Measurements from ENCODE around the gene SLC35G6. TPM values are rescaled to one million over a fixed set of nuclear protein-coding genes. Genes with fewer than 3 reads are reported as not detected.

Gene SLC35G6
- total and polyA plus RNA-seq, 2 of the 13 experiments (the other 11 are each of a cell fraction or from before 2014, with no cell fraction given), result 0.07 TPM; not detected in 1

DNA sequence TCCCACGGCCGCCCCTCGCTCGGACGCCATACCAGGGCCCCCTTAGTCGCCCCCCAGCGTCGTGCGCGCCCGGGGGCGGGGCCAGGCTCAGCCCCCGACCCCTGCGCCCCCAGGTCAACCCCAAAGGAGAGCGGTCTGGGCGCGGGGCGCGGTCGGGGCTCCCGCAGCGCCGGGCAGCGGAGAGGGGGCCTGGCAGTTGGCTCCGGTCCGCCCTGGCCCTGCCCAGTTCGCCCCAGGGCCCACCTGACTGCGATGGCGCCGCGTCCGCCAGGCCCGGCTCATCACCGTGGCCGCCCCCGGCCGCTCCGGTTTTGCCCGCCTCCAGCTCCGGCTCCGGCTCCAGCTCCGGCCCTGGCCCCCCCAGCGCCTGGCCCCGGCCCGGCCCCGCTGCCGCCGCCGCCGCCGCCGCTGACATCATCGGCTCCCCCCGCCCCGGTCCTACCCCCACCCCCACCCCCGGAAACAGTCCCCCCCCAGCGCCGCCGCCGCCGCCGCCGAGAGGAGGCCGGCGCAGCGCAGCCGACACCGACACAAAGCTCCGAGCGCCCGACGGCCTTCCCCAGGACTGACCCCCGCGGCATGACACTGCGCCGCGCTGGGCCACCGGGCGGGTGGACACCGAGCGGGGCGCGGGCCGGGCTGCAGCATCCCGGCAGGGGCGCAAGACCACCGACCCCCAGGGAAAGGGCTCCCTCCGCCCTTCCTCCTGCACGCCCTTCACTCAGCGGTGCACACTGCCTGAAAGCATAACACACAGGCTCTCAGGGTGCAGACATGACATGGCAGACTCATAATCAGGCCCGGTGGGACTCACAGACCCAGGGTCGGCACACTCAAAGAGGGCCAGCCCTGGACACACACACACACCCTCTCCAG is 1.8 kb upstream of the SLC35G6 start, which contains the start of gene ZBTB4 (continued):
- TF ChIP-seq ZNF598 (CRISPR knock-in tag; IDR thresholded peaks at IDR 0.05; ENCODE audit: borderline replicate concordance) (no peak), BORCS8-MEF2B (CRISPR knock-in tag; IDR thresholded peaks at IDR 0.05) (peak; percentile 14; the same call in 1 of the 2 replicates), ZNF572 (CRISPR knock-in tag; IDR thresholded peaks at IDR 0.05) (0 out of 2 replicates have a peak, but pooled peaks have one; percentile 73), MIER3 (CRISPR knock-in tag; IDR thresholded peaks at IDR 0.05; ENCODE audit: borderline replicate concordance) (no peak), ASH2L (IDR thresholded peaks at IDR 0.05; ENCODE audit: insufficient read length, low read depth, low read length) (peak; percentile 33), NR2F6 (IDR thresholded peaks at IDR 0.05) (no peak), NR2F6 (CRISPR knock-in tag; IDR thresholded peaks at IDR 0.05) (peak; percentile 18; the same call in 1 of the 2 replicates), KDM5A (IDR thresholded peaks at IDR 0.05; ENCODE audit: borderline replicate concordance, low read length) (0 out of 2 replicates have a peak, but pooled peaks have one; percentile 24), ZNF207 (IDR thresholded peaks at IDR 0.05; ENCODE audit: borderline replicate concordance) (no peak), ZNF326 (CRISPR knock-in tag; IDR thresholded peaks at IDR 0.05; ENCODE audit: borderline replicate concordance) (no peak), NFE2 (CRISPR knock-in tag; IDR thresholded peaks at IDR 0.05) (0 out of 2 replicates have a peak, but pooled peaks have one; percentile 15), SIN3B (IDR thresholded peaks at IDR 0.05; ENCODE audit: low read length) (no peak), ZBTB38 (CRISPR knock-in tag; IDR thresholded peaks at IDR 0.05) (peak; percentile 32; the same call in 1 of the 2 replicates), NR2C2 (CRISPR knock-in tag; IDR thresholded peaks at IDR 0.05; ENCODE audit: borderline replicate concordance) (no peak), ATM (IDR thresholded peaks at IDR 0.05; ENCODE audit: borderline replicate concordance) (no peak), ZNF232 (CRISPR knock-in tag; IDR thresholded peaks at IDR 0.05; ENCODE audit: borderline replicate concordance) (no peak), ZNF75D (CRISPR knock-in tag; IDR thresholded peaks at IDR 0.05; ENCODE audit: borderline replicate concordance) (no peak), TAF15 (IDR thresholded peaks at IDR 0.05; ENCODE audit: low read depth, low read length, poor library complexity, severe bottlenecking) (no peak), ZNF891 (CRISPR knock-in tag; IDR thresholded peaks at IDR 0.05) (peak; percentile 79; the same call in 1 of the 2 replicates), NCOR1 (IDR thresholded peaks at IDR 0.05; ENCODE audit: borderline replicate concordance, low read length) (no peak)
- TF ChIP-seq, protein P1, sequence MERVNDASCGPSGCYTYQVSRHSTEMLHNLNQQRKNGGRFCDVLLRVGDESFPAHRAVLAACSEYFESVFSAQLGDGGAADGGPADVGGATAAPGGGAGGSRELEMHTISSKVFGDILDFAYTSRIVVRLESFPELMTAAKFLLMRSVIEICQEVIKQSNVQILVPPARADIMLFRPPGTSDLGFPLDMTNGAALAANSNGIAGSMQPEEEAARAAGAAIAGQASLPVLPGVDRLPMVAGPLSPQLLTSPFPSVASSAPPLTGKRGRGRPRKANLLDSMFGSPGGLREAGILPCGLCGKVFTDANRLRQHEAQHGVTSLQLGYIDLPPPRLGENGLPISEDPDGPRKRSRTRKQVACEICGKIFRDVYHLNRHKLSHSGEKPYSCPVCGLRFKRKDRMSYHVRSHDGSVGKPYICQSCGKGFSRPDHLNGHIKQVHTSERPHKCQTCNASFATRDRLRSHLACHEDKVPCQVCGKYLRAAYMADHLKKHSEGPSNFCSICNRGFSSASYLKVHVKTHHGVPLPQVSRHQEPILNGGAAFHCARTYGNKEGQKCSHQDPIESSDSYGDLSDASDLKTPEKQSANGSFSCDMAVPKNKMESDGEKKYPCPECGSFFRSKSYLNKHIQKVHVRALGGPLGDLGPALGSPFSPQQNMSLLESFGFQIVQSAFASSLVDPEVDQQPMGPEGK (CRISPR knock-in tag; IDR thresholded peaks at IDR 0.05), result peak; percentile 52
- TF ChIP-seq, protein P2, sequence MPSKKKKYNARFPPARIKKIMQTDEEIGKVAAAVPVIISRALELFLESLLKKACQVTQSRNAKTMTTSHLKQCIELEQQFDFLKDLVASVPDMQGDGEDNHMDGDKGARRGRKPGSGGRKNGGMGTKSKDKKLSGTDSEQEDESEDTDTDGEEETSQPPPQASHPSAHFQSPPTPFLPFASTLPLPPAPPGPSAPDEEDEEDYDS (CRISPR knock-in tag; IDR thresholded peaks at IDR 0.05), result no peak
- TF ChIP-seq, protein P3, sequence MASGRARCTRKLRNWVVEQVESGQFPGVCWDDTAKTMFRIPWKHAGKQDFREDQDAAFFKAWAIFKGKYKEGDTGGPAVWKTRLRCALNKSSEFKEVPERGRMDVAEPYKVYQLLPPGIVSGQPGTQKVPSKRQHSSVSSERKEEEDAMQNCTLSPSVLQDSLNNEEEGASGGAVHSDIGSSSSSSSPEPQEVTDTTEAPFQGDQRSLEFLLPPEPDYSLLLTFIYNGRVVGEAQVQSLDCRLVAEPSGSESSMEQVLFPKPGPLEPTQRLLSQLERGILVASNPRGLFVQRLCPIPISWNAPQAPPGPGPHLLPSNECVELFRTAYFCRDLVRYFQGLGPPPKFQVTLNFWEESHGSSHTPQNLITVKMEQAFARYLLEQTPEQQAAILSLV (CRISPR knock-in tag; IDR thresholded peaks at IDR 0.05; ENCODE audit: borderline replicate concordance), result 0 out of 2 replicates have a peak, but pooled peaks have one; percentile 38
- TF ChIP-seq, protein P4, sequence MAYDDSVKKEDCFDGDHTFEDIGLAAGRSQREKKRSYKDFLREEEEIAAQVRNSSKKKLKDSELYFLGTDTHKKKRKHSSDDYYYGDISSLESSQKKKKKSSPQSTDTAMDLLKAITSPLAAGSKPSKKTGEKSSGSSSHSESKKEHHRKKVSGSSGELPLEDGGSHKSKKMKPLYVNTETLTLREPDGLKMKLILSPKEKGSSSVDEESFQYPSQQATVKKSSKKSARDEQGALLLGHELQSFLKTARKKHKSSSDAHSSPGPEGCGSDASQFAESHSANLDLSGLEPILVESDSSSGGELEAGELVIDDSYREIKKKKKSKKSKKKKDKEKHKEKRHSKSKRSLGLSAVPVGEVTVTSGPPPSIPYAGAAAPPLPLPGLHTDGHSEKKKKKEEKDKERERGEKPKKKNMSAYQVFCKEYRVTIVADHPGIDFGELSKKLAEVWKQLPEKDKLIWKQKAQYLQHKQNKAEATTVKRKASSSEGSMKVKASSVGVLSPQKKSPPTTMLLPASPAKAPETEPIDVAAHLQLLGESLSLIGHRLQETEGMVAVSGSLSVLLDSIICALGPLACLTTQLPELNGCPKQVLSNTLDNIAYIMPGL (CRISPR knock-in tag; IDR thresholded peaks at IDR 0.05; ENCODE audit: borderline replicate concordance in 1 of 2, low read depth in 1 of 2), result peak; percentile 38 to 45; a peak in 3 of 4 replicates

All from HepG2 (cell line).